ENCODE data around the gene ARHGAP10.

DNA sequence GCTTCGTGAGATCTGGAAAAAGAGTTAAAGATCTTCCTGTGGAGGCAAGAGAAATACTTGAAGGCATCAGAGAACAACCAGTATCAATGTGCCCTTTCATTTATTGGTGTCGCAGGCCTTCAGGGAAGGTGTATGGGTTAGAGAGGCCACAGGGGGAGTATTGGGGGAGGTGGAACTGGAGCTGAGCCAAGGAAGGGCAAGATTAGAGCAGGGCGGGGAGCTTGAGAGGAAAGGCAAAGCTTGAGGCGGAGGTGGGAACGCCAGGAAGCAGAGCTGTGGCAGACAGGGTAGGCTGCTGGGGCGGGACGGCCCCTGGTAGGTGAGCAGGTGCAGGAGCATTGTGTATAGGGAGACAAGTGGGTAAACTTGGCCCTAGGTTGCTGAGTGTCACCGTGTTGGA, 329.9 kb downstream of the ARHGAP10 start:
- TF ChIP-seq, protein P1, sequence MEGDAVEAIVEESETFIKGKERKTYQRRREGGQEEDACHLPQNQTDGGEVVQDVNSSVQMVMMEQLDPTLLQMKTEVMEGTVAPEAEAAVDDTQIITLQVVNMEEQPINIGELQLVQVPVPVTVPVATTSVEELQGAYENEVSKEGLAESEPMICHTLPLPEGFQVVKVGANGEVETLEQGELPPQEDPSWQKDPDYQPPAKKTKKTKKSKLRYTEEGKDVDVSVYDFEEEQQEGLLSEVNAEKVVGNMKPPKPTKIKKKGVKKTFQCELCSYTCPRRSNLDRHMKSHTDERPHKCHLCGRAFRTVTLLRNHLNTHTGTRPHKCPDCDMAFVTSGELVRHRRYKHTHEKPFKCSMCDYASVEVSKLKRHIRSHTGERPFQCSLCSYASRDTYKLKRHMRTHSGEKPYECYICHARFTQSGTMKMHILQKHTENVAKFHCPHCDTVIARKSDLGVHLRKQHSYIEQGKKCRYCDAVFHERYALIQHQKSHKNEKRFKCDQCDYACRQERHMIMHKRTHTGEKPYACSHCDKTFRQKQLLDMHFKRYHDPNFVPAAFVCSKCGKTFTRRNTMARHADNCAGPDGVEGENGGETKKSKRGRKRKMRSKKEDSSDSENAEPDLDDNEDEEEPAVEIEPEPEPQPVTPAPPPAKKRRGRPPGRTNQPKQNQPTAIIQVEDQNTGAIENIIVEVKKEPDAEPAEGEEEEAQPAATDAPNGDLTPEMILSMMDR (IDR thresholded peaks at IDR 0.05): no peak
- TF ChIP-seq POLR2A (IDR thresholded peaks at IDR 0.05): no peak

All from right lobe of liver (tissue), 4 donors.